Muscle of back (tissue), 11 donors: ENCODE measurements around the gene ATP1B3. TPM values are rescaled to one million over a fixed set of nuclear protein-coding genes. Genes with fewer than 3 reads are reported as not detected.
"Not testable (repeated sequence)": the region's sequence is repeated elsewhere in the genome, so short reads cannot be mapped to it uniquely, and the experiment has no call there.

Experiments
- DNase-seq, 3 donors: peaks; one replicate each; pipeline versions ENCODE4 v3.0.0 to v3.0.0-alpha.2; 2013
- polyA plus RNA-seq, 10 donors: library from polyadenylated mRNA; unstranded; fragments of 120-200 nt; gene quantifications; one replicate each; pipeline ENCODE4 v1.2.1, GENCODE V29; 2013; ENCODE audit not compliant: insufficient read length in 10 of 10

The ATP1B3 gene
- polyA plus RNA-seq, 10 donors, result 62.6 to 130 (median 96.4) TPM

GRCh38 chr3:141940194-141940776 lies 63.8 kb downstream of the ATP1B3 start:
- peak in 2 of 3 donors; percentile 39 to 47 for DNase-seq

DNA sequence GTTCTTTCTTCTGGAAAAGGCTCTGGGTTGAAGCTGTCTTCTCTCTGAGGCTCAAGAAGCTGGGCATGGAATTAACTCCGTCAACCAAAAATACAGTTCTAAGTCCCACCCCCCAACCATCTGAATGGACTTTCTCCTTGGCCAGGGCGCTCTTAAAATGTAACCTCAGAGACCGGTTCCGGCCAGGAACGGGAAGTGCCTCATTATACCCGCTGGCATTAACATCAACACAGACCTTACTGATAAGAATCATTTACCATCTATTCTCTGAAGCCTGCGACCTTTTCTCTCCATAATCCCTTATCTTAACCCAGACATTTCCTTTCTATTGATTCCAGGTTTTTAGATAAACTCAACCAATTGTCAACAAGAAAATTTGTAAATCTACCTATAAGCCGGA lies 64.7 kb downstream of the ATP1B3 start:
- DNase-seq, result no peak

DNA sequence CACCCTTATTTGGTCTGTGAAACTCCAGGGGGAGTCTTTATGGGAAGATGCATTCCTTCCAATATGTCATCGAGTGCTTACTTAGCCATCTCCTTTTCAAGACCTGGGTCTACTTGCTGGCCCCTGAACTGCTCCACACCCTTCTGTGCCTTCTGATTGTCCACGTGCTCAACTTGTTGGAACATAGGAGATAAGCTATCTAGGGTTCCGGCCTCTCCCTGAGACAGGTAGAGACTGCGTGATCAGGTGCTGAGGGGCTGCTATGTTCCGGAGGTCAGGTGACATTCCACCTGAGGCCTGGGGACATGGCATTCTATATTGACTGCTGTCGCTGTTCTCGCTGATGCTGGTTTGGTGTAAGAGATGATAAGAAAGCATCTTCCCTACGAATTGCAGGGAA lies 65.6 kb downstream of the ATP1B3 start:
- DNase-seq, result no peak

GRCh38 chr3:141945726-141946485 lies 69.5 kb downstream of the ATP1B3 start:
- DNase-seq, result peak in 2 of 3 donors; percentile 34 to 44

DNA sequence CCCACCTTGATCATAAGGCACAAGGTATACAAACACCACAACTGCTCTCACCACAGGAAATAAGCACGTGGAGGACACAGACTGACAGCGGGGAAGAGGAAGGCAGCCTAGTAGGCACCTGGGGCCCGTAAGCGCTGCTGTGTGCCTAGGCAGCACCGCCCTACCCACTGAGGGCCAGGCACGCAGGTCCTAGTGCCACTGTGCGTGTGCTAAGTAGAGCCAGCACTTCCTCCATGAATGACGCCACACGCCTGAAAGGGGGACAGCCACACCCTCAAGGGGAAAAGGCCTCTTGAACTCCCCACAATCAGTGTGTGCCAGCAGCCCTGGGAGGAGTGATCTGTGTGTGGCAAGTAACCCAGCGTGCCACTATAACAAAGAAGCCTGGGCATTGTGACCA lies 73.0 kb downstream of the ATP1B3 start:
- DNase-seq, result no peak

DNA sequence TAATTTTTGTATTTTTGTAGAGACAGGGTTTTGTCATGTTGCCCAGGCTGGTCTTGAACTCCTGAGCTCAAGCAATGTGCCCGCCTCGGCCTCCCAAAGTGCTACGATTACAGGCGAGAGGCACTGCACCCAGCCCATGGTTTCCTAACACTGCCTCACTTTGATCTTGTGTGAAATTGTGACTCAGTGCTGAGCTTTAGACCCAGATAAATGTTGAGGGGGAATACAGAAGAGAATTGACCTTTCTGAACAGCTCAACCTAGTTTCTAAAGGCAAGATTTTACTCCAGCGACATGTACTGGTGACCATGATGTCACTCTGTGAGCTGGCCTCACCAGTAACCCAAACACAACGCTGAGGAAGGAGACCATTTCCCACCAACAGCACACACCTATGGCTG lies 73.5 kb downstream of the ATP1B3 start:
- DNase-seq, result no peak

DNA sequence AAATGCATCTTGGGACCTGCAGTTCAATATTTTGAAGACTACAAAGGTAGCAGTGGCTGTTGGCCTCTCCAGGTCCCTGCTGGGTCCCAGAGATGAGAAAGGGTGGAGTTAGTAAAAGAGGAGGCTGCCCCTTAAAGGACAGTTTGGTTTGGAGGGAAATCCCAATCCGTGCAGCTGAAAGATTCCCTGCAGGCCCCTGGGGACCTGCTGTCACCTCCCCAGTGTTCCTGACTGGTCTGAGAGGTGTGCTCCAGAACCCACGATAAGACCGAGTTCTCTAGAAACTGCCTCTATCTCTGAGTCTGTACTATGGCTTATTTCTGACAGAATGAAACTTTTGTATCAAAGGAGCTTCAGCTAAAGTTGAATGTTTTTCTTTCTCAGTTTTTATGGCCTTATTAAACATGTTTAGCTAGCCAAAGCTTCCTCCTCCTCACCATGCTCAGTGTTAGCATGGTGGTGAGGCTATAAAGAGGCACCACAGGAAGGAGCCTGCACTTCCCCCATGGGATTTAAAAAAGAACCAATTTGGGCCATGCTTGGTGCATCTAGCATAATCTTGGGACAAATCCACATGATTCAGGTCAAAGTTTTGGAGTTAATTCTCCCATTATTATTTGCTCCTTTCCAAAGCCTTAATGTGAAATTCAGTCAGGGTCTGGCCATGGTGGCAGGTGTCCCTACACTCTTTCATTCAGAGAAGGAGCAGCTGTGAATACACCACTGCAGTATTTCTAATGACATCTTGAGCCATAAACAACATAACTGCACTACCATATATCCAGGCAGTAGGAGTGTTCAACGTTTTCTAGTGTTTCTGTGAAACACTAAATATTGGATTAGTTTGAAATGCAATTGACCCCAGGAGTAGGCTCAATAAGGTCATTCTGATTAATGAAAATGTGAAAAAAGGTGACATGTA lies 74.4 kb downstream of the ATP1B3 start:
- no peak for DNase-seq

- DNase-seq, result no peak
Observed at GRCh38 chr3:141952611-141953010, 76.2 kb downstream of the ATP1B3 start.

- DNase-seq, result peak in 1 of 3 donors; percentile 15
Observed at GRCh38 chr3:141955175-141955574, 78.7 kb downstream of the ATP1B3 start.

DNA sequence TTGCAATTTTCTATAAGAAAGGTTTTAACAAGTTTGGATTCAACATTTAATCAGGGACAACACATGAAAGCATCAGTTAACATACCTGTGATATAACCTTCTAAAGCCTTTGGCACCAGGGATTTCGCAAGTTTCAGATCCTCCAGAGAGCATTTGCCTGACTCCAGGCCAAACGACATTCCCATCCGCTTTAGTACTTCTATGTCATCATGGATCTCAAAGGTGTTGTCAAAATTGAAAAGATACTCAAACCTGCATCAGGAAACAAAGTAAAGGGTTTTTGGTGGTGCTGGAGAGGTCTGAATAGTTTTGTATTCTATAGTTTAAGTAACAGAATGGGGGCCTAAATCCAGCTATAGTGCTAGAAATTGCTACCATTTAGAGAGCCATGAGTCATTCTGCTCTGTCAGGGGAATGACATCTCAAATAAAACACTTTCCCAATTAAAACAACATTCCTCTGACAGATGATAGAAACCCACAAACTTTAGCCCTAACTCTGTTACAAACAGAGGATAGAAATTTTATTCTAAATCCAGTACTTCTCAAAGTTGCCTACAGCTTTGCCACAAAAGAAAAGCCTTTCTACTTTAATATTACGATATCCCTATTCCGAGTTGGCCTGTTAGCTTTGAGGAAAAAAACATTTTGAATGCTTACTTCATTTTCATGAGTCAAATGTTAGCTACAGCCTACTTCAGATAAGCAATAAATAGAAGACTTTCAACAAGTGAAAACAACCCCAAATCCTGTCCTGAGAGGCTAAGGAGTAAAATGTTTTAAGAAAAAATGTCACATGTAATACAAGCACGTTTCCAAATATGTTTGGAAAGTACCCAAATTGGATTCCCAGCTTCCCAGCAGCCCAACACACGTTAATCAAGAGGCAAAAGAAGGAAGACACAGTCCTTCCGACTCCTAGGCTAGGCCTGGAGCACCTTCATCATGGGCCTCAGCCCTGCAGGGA lies 83.4 kb downstream of the ATP1B3 start:
- peak in 2 of 3 donors; percentile 58 to 70 for DNase-seq

DNA sequence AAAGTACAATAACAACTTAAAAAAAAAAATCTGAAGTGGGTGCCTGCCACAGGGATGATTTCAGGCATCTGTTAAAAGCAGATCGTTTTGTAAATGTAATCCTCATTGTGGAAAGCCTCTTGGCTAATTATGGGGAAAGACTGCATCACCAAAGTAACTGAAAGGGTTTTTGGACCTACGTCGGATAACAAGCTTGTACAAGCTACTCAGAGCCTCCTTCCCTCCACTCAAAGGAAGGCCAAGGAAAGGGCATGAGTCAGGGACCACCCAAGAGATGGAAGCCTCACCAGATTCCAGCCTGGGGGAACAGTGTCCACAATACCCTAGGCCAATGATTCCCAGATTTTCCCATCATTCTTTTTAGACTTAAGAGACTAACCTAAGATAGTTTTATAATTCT lies 84.3 kb downstream of the ATP1B3 start:
- DNase-seq, result peak in 2 of 3 donors; percentile 27 to 69

DNA sequence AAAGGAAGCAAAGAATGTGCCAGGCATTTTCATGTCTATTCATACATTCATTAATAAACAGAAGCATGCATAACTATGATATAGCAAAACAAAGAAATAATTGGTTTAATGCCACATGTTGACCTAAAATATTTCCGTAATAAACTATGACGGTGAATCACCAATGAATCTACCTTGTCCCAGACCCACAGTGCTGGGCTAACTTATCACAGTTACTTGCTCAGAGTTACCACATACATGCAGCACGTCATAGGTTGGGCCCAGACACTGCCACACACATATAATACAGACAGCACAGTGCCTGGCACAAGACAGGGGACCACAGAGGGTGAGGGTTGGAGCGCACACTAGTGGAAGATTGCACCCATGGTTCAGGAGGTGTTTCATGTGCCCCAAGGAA lies 86.9 kb downstream of the ATP1B3 start:
- DNase-seq, result no peak

DNA sequence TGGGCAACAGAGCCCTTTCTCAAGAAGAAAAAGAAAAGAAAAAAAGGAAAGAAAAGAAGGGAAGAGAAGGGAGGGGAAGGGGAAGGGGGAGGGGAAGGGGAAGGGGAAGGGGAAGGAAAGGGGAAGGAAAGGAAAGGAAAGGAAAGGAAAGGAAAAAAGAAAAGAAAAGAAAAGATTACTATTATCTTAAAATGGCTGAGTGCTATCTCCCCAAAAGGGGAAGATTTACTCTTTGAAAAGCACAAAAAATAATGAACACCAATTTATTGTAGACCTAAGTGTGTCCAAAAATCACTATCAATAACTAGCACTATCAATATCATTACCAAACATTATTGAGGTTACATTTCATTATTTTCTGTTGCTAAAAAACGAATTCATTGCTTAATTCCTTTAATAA lies 89.0 kb downstream of the ATP1B3 start:
- no peak for DNase-seq

GRCh38 chr3:141969711-141970110 lies 93.3 kb downstream of the ATP1B3 start:
- DNase-seq, result no peak

- DNase-seq, result no peak
Observed at GRCh38 chr3:141971571-141971970, 95.1 kb downstream of the ATP1B3 start.

- no peak for DNase-seq
Observed at GRCh38 chr3:141972399-141972798, 96.0 kb downstream of the ATP1B3 start.

GRCh38 chr3:141974777-141975176 lies 98.3 kb downstream of the ATP1B3 start:
- not testable (repeated sequence) for DNase-seq
